ENCODE measurements around the gene KNSTRN. TPM values are rescaled to one million over a fixed set of nuclear protein-coding genes. Genes with fewer than 3 reads are reported as not detected.
A peak's percentile ranks its signal among the peaks of the same experiment; 100 is the strongest.

Gene KNSTRN
- total RNA-seq, 3 donors from 2014 or later (not counting 1 experiment from before 2014, with no cell fraction given), result 5.4 to 7.6 (median 5.6) TPM

GRCh38 chr15:40344631-40345120 is 37.8 kb upstream of the KNSTRN start:
- Histone ChIP-seq H3K9me3 (ENCODE audit: control insufficient read depth, insufficient read depth, low read length) (no peaks in the 10 kb centered on the region), H3K4me1 (ENCODE audit: control insufficient read depth, insufficient read depth, low read length) (peaks cover 17% of the 10 kb centered on the region), H3K4me3 (ENCODE audit: low read length) (no peak overlapping the region), H3K36me3 (ENCODE audit: control insufficient read depth, insufficient read depth, low read length) (no peaks in the 10 kb centered on the region), H3K27ac (ENCODE audit: low read length) (no peak overlapping the region), H3K27me3 (ENCODE audit: control insufficient read depth, insufficient read depth, low read length) (no peaks in the 10 kb centered on the region)
- Mint-ChIP-seq H3K4me3 (no peak overlapping the region), H3K36me3 (no peaks in the 10 kb centered on the region), H3K27ac (no peak overlapping the region), H3K9me3 (no peaks in the 10 kb centered on the region), H3K27me3 (ENCODE audit: low read depth in 2 of 2) (no peaks in the 10 kb centered on the region), H3K4me1 (peaks cover 0 to 5% of the 10 kb centered on the region in 2 donors)
- peak; percentile 74 to 99 (median 94) for ATAC-seq
- WGBS (ENCODE audit: insufficient coverage), result 32% methylated on average over 15 of the region's 15 CpGs
- intact Hi-C loops (cut with micrococcal nuclease), result loop anchor here (1.0 kb wide), 1 partner anchor 77 kb away; no protein-coding TSS in a partner anchor
- peak; percentile 77 for TF ChIP-seq CTCF (IDR thresholded peaks at IDR 0.05)
- peak; percentile 62 to 82 for DNase-seq

GRCh38 chr15:40345225-40345866 is 37.2 kb upstream of the KNSTRN start:
- Mint-ChIP-seq H3K4me1 (peaks cover 0 to 5% of the 10 kb centered on the region in 2 donors), H3K9me3 (no peaks in the 10 kb centered on the region), H3K27me3 (ENCODE audit: low read depth in 2 of 2) (no peaks in the 10 kb centered on the region), H3K36me3 (no peaks in the 10 kb centered on the region), H3K27ac (no peak overlapping the region), H3K4me3 (no peak overlapping the region)
- no peak for ATAC-seq
- Histone ChIP-seq H3K36me3 (ENCODE audit: control insufficient read depth, insufficient read depth, low read length) (no peaks in the 10 kb centered on the region), H3K27ac (ENCODE audit: low read length) (no peak overlapping the region), H3K9me3 (ENCODE audit: control insufficient read depth, insufficient read depth, low read length) (no peaks in the 10 kb centered on the region), H3K4me1 (ENCODE audit: control insufficient read depth, insufficient read depth, low read length) (peaks cover 11% of the 10 kb centered on the region), H3K4me3 (ENCODE audit: low read length) (no peak overlapping the region), H3K27me3 (ENCODE audit: control insufficient read depth, insufficient read depth, low read length) (no peaks in the 10 kb centered on the region)
- intact Hi-C loops (cut with micrococcal nuclease), result no loop called here
- no peak for DNase-seq
- no peak for TF ChIP-seq CTCF (IDR thresholded peaks at IDR 0.05)
- WGBS (ENCODE audit: insufficient coverage), result 78% methylated on average over 8 of the region's 10 CpGs

- 84% methylated on average over 6 of the region's 6 CpGs for WGBS (ENCODE audit: insufficient coverage)
- Mint-ChIP-seq H3K9me3 (no peaks in the 10 kb centered on the region), H3K27me3 (ENCODE audit: low read depth in 2 of 2) (no peaks in the 10 kb centered on the region), H3K4me1 (peaks cover 0 to 5% of the 10 kb centered on the region in 2 donors), H3K36me3 (no peaks in the 10 kb centered on the region), H3K4me3 (no peak overlapping the region), H3K27ac (no peak overlapping the region)
- DNase-seq, result no peak
- Histone ChIP-seq H3K27me3 (ENCODE audit: control insufficient read depth, insufficient read depth, low read length) (no peaks in the 10 kb centered on the region), H3K36me3 (ENCODE audit: control insufficient read depth, insufficient read depth, low read length) (no peaks in the 10 kb centered on the region), H3K4me3 (ENCODE audit: low read length) (no peak overlapping the region), H3K27ac (ENCODE audit: low read length) (no peak overlapping the region), H3K4me1 (ENCODE audit: control insufficient read depth, insufficient read depth, low read length) (peaks cover 9% of the 10 kb centered on the region), H3K9me3 (ENCODE audit: control insufficient read depth, insufficient read depth, low read length) (no peaks in the 10 kb centered on the region)
- TF ChIP-seq CTCF (IDR thresholded peaks at IDR 0.05), result no peak
- ATAC-seq, result no peak
- intact Hi-C loops (cut with micrococcal nuclease), result no loop called here
Measured at GRCh38 chr15:40345867-40346578, 36.5 kb upstream of the KNSTRN start.
